NCI-H1436 (cell line): Measurements from ENCODE around the gene ARL5B.

Experiments
- DNase-seq: peaks from one replicate; lab custom pipeline; 2025; lab: John Stamatoyannopoulos, UW

ARL5B gene

DNA sequence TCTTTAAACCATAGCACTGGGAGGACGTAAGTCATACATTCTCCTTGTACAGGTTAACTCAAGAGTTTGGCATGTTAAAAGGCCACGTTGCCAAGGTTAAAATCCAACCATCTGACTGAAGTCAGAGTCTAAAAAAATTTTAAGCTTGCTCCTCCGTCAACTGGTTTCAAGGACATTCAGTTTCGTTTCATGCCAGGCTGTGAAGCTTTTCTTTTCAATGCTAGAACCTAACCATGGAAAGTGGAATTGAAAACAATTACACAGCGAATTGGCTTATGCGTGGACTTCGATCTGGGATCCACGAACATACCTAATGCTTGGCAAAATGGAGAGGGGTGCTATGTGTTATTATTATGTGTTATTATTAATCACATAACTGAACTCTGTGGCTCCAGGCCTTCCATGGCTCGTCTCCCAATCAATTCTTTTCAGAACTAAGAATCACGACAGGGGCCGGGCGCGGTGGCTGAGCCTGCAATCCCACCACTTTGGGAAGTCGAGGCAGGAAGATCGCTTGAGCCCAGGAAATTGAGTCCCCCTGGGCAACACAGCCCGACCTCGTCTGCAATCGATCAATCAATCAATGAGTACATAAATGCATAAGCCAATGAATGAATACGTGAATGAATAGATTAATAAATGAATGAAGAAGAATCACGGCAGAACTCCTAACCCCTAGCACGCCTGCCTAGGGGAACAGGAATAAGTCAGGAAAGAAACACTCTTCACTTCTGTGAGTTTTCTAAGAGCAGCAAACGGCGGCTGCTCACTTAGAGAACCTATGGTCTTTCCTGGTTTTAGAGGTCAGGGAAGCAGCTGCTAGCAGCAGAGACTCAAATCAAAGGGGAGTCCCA is 733 bp upstream of the ARL5B start:
- no peak for DNase-seq

DNA sequence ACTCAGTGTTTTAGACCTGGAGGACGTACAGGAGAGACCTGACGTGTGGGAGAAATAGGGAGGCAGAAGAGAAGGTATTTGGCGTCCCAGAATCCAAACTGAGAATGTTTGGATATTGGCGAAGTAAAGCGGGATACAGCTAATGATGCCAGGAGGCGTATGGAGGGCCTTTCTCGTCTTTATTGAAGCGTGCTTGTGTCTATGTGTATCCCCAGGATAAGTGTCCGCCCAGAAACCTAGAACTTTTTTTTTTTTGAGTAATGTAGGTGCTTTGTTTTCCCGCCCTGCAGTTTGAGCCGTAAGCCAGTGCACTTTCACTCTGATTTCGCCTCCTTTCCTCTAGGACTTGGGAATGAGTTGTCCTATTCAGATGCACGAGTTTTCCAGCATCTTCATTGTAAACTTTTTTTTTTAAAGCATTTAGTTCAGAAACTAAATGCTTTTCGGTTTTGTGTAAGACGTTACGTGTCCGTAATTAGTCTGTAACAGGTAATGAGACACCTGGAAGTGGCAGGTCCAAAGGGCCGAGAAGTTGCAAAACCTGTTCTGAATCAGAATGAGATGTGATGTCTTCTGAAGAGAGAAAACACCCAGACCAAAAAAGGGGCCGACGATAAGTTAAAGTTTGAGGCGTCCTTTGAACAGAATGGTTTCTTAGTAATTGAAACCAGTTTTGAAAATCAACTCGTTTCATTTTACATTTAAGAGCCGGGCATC is 746 bp downstream of the ARL5B start:
- DNase-seq: no peak

GRCh38 chr10:18660816-18661431 is 1.7 kb downstream of the ARL5B start:
- DNase-seq: no peak

- no peak for DNase-seq
These were observed 5.7 kb downstream of the ARL5B start for GRCh38 chr10:18664841-18665478.

DNA sequence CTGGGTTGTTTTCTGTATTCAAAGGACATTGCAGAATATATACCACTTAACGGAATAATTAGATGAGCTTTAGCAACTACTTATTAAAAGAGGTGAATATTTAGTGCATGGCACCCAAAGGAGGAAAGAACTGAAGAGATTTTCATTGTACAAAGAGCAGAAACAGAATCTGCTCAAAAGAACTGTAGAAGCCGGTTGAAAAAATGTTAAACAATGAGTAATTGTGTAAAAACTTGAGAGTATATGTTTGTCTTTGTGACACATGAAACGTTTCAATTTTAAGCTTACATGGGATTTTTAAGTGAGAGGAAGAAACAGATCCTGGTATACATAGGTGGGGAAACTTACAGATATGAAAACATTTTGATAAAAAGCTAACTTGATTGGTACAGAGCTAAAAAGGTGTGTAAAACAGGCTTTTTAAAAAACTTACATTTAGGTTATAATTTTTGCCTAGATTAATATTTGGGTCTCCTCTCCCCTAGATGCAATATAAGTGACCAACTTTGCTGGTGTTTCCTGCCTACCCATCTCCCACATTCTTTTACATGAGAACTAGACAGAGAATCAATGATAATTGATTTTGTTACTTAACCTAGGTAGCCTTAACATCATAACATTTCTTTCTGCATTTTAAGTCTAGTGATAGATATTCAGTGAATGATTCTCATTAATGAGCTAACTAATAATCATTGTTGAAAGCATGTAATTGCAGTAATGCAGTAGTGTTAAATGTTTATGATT is 6.8 kb downstream of the ARL5B start:
- DNase-seq: no peak

GRCh38 chr10:18666810-18667209 is 7.6 kb downstream of the ARL5B start:
- no peak for DNase-seq

- DNase-seq: no peak
These were observed 8.8 kb downstream of the ARL5B start for GRCh38 chr10:18668026-18668425.

DNA sequence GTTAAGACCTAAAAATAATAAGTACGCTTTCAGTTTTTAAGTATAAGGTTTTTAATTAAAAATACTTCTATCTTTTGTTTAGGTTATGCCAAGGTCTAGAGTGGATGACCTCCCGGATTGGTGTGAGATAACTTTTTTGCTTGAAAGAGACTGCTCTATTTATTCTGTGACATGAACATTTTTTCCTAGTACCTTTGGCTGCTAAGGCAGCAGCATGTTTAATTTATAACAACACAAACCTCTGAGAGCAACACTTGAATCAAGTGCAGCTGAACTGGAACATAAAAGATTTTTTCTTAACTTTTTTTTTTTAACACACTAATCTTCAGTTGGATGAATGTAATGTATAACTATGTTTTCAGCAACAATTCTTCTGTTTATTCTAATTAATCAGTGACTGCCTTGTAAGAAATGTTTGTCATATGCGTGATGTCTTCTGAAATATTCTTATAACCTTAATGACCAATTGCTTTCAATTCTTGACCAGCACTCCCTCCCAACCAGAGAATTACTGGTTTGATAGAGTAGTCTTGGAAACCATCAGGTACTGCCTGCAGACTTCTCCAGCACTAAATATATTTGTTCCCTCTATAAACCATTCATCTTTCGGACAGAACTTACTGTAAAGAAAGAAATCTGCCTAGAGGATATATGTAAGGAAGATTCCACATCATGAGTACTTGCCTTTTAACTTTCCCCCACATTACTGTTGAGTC is 16.0 kb downstream of the ARL5B start:
- no peak for DNase-seq

DNA sequence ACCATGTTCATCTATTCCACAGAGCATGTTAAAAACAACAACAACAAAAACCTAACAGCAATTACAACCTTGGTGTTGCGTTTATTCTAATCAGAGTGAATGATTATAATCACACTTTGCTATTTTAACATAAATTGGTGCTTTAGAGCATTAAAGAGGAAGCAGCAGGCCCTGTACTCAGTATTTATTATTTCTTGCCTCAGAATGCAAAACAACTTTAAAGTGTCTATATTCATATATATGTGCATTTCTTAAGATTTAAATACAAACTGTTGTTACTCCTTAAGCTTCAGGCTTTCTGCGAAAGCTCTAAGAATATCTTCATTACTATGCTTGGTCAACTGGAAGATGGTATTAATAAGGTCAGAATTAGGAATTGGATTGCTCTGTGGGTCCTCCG is 21.5 kb downstream of the ARL5B start:
- no peak for DNase-seq

- DNase-seq: no peak
These were observed 22.1 kb downstream of the ARL5B start for GRCh38 chr10:18681366-18681765.

GRCh38 chr10:18681971-18682411 is 22.8 kb downstream of the ARL5B start:
- DNase-seq: no peak

GRCh38 chr10:18683427-18683826 is 24.2 kb downstream of the ARL5B start:
- DNase-seq: no peak

GRCh38 chr10:18684416-18684815 is 25.2 kb downstream of the ARL5B start:
- no peak for DNase-seq

GRCh38 chr10:18684953-18685352 is 25.7 kb downstream of the ARL5B start:
- DNase-seq: no peak

- DNase-seq: no peak
These were observed 26.3 kb downstream of the ARL5B start for GRCh38 chr10:18685555-18685954.

GRCh38 chr10:18687195-18687594 is 28.0 kb downstream of the ARL5B start:
- DNase-seq: no peak

DNA sequence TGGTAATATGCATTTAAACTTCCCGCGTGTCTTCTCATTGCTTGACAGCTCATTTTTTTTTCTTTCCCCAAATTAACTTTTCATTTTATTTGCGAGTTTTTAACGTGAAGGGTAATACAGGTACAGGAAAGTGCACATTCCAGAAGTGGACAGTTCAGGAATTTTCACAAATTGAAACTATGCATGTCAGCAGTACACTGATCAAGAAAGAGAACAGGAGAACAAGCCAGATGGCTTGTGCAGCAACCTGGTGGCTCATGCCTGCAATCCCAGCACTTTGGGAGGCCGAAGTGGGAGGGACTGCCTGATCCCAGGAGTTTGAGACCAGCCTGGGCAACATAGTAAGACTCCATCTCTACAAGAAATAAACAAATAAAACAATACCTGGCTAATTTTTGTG is 28.5 kb downstream of the ARL5B start:
- DNase-seq: no peak

DNA sequence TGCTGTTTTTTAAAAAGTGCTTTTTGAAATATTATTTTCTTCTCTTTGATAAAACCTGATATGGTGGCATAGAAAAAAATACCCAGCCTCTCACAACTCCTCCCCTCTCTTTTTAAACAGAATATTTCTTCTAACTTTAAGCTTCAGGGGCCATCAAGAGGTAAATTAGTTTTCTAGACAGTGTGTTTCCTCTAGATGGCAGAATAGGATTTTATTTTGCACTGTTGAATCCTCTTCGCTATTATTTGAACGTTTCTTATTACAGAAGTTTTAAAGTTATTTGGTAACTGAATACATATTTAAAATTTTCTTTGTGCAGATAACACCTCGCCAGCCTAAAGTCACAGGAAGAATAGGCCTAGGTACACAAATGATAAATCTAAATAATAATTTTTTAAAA is 30.3 kb downstream of the ARL5B start:
- peak; percentile 31 for DNase-seq

- no peak for DNase-seq
These were observed 31.3 kb downstream of the ARL5B start for GRCh38 chr10:18690541-18690940.

GRCh38 chr10:18699849-18700840 is 40.9 kb downstream of the ARL5B start:
- no peak for DNase-seq
